Activated T-cell treated with anti-CD3 and anti-CD28 coated beads for 48 hours (primary cell): ENCODE measurements around the gene HEBP1.

Experiments used
- DNase-seq: peaks from one replicate; pipeline ENCODE4 v3.0.0-alpha.2; 2020; ENCODE audit warnings: low read depth

HEBP1 gene

DNA sequence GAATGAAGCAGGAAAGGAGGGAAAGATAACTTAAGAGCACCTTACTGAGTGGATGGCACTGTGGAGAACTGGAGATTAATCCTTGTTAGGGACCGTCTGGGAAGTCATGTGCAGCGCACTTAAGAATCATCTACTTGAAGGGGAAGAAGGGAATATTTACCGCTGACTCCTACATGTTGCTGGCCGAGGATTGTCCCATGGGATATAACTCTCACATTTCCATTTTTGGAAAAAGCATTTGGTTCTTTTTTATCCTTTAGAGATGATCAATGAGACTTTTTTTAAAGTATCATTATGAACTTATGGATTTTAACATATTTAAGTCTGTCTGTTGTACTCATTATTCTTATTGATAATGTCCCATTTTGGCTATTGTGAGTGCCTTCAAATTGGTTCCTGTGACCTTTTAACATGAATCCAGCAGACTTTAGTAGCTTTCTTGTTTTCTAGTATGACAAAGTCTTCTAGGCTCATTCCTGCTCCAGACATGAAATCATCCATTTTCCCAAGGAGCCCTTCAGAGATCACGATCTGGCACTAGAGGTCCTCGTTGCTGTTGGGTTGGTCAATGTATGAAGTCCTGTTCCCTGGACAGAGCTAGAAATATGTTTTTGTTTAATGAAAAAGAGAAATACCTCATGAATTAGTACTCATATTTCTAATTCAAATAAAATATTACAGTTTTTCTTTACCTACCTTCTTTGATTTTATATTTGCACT lies 23.9 kb upstream of the HEBP1 start:
- DNase-seq: no peak

DNA sequence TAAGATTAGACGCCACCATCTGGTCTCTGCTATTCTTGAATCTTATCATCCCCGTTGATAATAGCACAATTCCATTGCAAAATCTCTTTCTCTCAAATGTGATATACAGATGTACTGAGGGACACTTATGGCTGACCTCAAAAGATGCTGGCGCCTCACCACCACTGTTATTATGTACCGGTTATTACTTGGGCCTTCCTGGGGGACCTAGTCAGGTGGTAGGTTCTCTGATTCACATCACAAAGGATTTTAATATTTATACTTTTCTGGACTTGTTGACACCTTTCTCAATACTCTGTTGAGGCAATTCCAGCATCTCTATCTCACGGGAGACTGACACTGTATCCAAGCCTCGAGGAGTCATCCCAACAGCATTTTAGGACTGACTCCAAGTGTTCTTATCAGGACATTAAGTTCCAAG lies 22.8 kb upstream of the HEBP1 start:
- no peak for DNase-seq

DNA sequence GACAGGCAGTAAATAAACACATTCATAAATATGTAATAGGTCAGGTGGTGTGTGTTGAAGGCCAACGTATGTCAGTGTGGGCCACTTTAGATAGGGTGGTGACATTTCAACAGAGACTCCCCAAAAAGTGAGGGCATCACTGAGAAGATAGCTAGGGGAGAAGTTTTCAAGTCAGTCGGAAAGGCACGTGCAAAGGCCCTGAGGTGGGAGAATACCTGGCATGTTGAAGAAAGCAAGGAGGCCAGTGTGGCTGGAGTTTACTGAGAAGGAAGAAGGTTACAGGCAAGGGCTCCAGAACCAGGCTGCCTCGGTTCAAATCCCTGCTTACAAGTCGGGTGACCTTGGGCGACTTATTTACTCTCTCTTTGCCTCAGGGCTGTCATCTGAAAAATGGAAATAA lies 11.0 kb upstream of the HEBP1 start:
- DNase-seq: no peak

DNA sequence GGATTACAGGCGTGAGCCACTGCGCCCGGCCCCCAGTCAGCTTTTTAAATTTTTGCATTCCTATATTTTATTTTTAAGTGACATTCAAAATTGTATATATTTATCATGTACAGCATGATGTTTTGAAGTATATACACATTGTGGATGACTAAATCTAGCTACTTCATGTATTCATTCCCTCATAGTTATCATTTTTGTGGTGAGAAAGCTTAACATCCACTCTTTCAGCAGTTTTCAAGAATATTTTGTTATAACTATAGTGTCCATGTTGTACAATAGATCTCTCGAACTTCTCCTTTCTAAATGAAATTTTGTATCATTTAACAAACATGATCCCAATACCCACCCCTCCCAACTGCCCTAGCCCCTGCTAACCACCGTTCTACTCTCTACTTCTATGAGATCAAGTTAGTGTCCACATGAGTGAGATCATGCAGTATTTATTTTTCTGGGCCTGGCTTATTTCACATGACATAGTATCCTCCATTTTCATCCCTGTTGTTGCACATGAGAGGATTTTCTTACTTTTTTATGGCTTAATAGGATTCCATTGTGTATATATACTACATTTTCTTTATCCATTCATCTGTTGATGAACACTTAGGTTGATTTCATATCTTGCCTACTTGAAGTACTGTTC lies 8.8 kb upstream of the HEBP1 start:
- no peak for DNase-seq

DNA sequence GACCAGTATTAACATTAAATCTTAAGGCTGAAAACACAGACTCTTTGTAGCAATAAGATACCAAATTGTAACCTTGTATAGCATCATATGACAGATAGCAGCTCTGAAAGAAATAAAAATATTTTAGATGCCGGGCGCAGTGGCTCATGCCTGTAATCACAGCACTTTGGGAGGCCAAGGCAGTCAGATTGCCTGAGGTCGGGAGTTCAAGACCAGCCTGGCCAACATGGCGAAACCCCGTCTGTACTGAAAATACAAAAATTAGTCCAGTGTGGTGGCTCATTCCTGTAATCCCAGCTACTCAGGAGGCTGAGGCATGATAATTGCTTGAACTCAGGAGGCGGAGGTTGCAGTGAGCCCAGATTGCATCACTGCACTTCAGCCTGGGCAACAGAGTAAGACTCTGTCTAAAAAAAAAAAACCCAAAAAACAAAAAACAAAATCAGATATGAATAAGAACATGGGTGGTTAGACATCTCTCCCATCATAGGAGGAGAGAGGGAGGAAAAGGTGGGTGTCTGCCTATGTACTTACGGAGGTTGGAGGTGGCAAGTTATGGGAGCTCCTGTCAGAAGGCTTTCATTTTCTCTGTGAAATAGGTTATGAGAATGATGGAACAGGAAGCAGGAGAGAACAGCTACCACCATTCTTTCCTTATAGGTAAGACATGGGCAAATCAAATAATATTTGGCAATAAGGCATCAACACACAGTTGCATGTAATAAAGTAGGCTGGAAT lies 7.6 kb upstream of the HEBP1 start:
- no peak for DNase-seq

DNA sequence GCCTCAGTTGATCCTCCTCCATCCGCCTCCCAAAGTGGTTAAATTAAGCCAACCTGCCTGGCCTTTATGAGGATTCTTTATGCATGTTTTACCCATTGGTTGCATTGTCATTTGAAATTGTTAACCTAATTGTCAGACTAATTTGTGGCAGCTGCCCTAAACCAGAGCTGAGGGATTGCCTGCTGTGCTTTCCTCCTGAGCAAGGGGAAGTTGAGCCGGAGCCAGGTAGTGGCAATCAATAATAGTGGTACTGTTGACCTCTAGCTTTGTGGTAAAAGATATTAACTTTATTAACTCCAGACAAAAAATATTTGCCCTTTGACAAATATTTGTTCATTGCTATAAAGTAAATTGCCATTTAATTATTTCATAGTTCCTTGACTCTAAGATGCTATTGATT lies 5.6 kb upstream of the HEBP1 start:
- DNase-seq: no peak

DNA sequence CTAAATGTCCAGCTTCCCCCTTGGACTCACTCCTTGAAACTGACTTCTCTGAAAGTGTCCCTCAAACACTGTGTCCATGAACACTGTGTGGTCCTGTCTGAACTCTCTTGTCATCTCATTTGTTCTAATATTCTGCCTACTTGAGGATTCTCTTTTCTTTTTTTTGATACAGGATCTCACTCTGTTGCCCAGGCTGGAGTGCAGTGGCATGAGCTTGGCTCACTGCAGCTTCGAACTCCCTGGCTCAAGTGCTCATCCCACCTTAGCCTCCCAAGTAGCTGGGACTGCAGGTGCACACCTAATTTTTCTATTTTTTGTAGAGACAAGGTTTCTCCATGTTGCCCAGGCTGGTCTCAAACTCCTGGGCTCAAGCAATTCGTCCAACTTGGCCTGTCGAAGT lies 4.9 kb upstream of the HEBP1 start:
- DNase-seq: no peak

DNA sequence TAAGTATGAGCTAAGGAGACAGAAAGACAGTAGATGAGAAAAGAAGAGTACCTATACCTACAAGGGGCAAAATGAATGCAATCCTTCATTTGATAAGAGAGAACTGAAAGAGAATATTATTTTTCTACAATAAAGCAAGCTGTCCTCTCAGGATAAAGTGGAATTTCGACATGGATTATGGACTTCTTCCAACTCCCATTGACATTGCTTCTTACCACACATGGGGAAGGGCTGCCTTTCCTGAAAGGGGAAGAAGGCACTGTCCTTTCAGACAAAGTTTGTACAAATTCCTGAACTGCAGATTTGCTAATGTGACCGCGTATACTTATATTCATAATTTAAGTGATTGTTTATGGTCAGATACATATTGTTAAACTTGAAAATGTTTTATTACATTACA lies 4.3 kb upstream of the HEBP1 start:
- no peak for DNase-seq

DNA sequence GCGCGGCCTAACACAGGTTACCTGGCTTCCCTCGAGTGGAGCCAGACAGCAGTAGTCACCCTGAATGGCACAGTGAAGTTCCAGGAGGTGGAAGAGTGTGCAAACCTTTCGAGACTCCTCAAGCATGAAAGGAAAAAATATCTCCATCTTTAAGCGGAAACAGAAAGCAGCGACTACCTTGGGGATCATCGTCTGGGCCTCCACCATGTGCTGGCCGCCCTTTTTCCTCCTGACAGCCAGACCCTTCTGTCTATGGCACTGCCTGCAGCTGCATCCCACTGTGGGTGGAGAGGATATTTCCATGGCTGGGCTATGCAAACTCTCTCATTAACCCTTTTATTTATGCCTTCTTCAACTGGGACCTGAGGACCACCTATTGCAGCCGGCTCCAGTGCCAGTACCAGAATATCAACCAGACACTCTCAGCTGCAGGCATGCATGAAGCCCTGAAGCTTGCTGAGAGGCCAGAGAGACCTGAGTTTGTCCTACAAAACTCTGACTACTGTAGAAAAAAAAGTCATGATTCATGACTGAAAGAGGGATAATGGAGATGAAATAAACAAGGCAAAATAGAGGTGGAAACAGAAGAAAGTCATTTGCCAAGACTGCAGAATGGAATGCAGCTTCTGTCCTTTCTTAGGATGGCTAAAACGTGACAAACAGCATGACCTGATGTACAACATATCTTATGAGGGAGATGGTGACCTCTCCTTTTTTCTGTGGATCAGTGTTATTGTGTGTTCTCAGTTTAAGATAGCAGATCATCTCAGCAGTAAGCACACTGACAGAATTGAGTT lies 2.4 kb upstream of the HEBP1 start:
- DNase-seq: no peak

DNA sequence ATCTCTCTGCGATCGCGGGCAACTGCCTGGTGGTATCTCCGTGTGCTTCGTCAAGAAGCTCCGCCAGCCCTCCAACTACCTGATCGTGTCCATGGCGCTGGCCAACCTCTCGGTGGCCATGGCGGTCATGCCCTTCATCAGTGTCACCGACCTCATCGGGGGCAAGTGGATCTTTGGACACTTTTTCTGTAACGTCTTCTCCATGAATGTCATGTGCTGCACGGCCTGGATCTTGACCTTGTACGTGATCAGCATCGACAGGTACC lies 1.6 kb upstream of the HEBP1 start:
- no peak for DNase-seq

DNA sequence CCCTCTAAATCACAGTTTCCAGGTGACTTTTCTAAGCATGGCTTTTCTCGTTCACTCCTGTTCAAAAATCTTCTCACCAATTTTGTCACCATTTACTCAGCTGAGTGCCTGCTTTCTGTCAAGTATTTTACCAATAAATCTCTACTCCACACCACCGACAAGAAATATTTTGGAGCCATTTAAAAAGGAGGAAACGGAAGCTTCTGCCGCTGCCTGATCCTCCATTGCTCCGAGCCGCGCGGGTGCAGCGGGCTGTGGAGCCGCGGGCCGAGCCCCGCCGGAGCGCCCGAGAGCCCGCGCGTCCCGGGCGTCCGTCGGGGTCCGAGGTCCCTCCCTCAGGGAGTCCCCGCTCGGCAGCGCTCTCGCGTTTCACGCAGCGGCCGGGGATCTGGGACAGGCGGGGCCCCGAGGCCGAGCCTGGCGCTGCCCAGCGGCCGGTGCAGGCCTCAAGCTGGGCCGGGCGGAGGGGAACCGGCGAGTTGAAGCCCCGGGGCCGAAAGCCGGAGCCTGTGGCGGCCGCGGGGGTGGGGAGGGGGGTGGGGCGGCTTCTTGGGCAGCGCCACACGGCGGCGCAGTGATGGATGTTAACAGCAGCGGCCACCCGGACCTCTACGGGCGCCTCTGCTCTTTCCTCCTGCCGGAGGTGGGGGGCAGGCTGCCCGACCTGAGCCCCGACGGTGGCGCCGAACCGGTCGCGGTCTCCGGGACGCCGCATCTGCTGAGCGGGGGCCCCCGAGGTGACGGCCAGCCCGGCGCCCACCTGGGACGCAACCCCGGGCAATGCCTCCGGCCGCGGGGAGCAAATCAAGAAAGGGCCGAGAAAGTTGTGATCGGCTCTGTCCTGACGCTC lies 1.1 kb upstream of the HEBP1 start:
- peak; percentile 35 for DNase-seq

DNA sequence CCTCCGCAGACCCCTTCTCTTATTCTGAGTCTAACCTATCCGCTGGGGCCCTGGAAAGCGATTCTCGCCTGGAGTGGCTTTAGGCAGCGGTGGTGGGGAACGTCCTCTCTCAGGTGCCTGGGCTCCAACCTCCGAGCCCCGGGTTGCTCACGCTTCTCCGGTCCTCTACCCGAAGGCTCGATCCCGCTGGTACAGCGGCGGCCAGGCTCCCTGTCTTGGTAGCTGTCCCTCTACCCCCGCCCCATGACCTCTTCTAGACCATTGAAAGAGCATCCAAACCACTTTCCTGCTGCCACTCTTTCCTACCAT lies 505 bp upstream of the HEBP1 start:
- no peak for DNase-seq

DNA sequence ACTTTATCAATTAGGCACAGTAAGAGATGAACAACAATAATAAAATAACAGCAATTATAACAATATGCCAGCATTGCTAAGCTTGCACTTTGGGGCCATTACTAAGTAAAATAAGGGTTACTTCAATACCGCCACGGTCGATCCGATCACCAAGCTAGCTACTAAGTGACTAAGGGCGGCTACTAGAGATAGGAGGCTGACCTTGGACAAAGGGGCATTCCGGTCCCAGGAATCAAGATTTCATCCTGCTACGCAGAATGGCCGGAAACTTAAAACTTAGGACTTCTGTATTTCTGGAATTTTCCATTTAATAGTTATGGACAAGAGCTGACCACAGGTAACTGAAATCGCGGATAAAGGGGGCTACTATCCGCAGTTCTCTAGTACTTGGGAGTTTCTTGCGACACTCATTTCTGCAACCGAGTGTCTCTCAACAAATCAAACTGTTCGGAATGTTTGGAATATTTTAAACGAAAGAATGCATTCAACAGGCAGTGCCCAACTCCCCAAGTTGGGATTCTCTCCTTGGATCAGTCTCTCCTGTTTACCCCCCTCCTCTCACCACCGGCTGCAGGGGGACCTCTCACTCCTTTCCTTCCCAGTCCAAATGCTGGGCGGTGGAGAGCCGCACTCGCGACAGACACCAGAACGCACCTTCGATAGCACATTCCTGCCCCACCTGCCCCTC lies 650 bp downstream of the HEBP1 start:
- DNase-seq: no peak

DNA sequence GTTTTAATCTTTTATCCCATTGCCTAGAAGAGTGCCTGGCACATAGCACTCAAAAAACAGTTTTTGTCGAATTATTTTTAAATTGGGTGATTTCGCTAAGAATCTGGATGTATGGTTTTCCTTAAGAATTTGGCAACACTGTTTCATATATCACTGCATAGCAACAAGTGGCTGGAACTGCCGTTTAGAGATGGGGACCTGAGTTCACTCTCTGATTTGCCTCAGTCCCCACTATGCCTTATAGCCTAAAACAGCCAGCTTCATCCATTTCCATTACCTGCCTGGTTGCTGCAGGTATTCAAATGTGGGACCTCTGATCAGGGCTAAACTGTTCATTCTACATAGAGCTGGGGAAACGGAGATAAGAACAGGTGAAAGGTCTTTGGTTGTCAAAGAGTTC lies 1.8 kb downstream of the HEBP1 start:
- no peak for DNase-seq

DNA sequence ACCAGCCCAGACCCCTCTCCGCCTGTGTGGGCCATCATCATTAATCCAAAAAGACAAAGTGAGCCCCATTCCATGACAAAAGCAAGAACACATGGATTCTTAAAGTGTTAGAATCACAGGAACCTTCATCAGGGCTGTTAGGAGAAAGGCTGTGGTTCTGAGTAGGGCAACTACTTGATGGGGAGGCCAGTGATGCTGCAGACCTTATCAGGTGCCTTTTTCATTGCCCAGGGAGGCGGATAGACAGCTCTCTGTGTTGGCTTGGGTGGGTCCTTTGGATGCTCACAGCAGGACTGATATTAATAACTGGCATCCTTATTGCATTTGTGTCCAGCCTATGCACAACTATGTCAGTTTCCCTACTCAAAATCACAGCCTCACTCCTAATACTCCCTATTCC lies 2.3 kb downstream of the HEBP1 start:
- no peak for DNase-seq

DNA sequence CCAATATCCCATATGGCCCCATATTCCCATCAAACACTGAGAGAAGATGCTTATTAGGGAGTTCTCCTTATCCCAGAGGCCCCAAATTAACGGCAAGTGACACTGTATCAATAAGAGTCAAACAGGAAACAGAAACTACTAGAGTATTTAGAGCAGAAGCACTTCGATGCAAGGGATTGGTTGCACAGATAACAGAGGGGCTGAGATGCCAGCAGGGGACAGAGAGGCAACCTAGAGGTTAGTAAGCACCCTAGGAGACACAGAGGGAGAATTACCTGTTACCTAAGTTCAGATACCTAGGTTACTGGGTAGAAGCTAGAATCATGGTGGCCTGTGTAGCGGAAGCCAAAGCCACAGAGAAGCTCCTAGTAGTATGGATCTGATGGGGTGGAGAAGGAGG lies 2.9 kb downstream of the HEBP1 start:
- DNase-seq: no peak

DNA sequence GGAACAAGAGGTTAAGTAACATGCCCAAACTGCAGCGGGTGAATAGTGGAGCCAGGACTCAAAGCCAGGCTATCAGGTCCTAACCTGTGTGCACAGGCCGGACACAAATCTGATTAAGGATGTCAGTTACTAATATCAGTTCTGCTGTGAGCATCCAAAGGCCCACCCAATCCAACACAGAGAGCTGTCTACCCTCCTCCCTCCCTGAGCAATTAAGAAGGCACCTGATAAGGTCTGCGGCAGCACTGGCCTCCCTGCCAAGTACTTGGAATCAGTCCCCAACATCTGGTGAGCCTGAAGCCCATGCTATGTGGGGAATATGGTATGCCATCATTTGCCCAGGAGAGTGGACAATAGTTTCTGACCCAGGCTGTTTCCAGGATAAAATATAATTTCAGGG lies 3.9 kb downstream of the HEBP1 start:
- no peak for DNase-seq

DNA sequence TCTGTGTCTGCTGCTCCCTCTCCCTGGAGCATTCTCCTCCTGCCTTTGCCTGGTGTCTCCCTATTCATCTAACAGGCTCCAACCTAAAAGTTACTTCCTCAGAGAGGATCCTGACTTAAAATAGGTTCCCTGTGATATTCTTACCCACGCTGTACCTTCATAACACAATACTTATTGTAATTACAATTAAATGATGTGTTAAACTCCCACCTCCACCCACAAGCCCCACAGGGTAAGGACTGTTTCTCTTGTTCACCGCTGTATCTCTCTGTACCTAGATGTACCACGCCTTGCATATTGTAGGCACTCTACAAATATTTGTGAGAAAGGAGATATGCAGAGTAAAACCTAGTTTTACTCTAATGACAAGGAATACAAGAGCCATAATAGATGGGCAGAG lies 5.0 kb downstream of the HEBP1 start:
- no peak for DNase-seq

DNA sequence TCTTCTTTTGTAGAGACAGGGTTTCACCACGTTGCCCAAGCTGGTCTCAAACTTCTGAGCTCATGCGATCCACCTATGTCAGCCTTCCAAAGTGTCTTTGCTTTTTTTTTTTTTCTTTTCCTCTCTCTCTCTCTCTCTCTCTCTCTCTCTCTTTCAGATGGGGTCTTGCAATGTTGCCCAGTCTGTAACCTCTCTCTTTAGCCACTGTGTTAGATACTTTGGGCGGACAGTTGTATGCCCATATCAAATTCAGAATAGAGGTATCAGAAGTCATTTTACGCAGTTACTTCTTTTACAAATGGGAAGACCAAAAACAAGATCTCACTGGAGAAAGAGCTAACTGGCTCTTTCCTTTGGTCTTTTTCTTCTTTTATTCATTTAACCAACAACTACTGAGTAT lies 6.7 kb downstream of the HEBP1 start:
- DNase-seq: no peak

DNA sequence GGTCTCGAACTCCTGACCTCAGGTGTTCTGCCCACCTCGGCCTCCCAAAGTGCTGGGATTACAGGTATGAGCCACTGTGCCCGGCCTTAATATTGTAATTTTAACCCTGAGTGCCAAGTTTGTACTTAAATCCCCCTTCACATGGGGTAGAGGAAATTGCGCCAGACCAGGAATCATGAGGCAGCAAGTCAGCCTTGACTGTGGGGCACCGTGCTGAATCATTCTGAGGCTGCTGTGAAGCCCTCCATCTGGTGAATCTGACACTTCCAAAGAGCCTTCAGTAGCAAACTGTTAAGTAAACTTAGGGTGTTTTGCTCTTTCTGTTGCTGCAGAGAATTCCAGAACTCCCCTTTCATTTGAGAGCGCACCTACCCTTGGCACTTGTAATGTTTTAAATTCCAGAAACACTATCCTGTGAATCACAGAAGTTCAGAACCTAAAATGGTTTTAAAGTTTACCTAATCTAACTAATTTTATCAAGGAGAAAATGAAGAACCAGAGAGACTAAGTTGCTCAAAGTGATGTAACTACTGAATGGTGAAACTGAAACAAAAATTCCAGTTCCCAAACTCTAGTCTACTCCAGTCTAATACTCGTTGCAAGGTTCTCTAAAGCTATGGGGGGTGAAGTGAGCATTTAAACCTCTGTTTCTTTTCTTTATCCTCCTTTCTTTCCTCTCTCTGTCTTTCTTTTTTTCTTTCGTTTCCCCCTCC lies 7.5 kb downstream of the HEBP1 start:
- no peak for DNase-seq
